Osteocyte (in vitro differentiated cells): ENCODE measurements around the gene MS4A15. TPM values are rescaled to one million over a fixed set of nuclear protein-coding genes. Genes with fewer than 3 reads are reported as not detected.

Experiments used
- DNase-seq: peaks from one replicate; pipeline ENCODE4 v3.0.0; 2021; ENCODE audit warnings: mixed read lengths; ENCODE audit not compliant: unreplicated experiment; ENCODE audit errors: extremely low spot score
- H3K27ac Mint-ChIP-seq: one replicate; pipeline ENCODE4 v1.8.0; 2021; ENCODE audit warnings: mild to moderate bottlenecking, mixed read lengths; ENCODE audit not compliant: unreplicated experiment
- H3K27me3 Mint-ChIP-seq: one replicate; pipeline ENCODE4 v1.8.0; 2021; ENCODE audit warnings: mixed read lengths; ENCODE audit not compliant: unreplicated experiment
- H3K36me3 Mint-ChIP-seq: one replicate; pipeline ENCODE4 v1.8.0; 2021; ENCODE audit warnings: mixed read lengths; ENCODE audit not compliant: unreplicated experiment
- H3K4me1 Mint-ChIP-seq: one replicate; pipeline ENCODE4 v1.8.0; 2021; ENCODE audit warnings: mixed read lengths; ENCODE audit not compliant: unreplicated experiment
- H3K4me3 Mint-ChIP-seq: one replicate; pipeline ENCODE4 v1.8.0; 2021; ENCODE audit warnings: mild to moderate bottlenecking, moderate library complexity, mixed read lengths; ENCODE audit not compliant: unreplicated experiment
- H3K9me3 Mint-ChIP-seq: one replicate; pipeline ENCODE4 v1.8.0; 2021; ENCODE audit warnings: mixed read lengths; ENCODE audit not compliant: unreplicated experiment
- CTCF ChIP-seq: fragments of 200-600 bp; sonication (generic); IDR thresholded peaks from 2 replicates; pipeline ENCODE4 v1.5.0; 2021; ENCODE audit warnings: antibody characterized with exemption, mild to moderate bottlenecking, moderate library complexity
- total RNA-seq: library from RNA; stranded (reverse); gene quantifications from 2 replicates; pipeline ENCODE4 v1.2.1, GENCODE V29; 2021

The MS4A15 gene
- total RNA-seq, 1 donor from 2014 or later = not detected

GRCh38 chr11:60810151-60810550 is 53.5 kb downstream of the MS4A15 start:
- TF ChIP-seq CTCF = no peak
- Mint-ChIP-seq H3K36me3 (no peaks in the 10 kb centered on the region), H3K9me3 (no peaks in the 10 kb centered on the region), H3K4me3 (no peak overlapping the region), H3K27ac (no peak overlapping the region), H3K4me1 (no peaks in the 10 kb centered on the region), H3K27me3 (peaks cover 20% of the 10 kb centered on the region)
- no peak for DNase-seq

DNA sequence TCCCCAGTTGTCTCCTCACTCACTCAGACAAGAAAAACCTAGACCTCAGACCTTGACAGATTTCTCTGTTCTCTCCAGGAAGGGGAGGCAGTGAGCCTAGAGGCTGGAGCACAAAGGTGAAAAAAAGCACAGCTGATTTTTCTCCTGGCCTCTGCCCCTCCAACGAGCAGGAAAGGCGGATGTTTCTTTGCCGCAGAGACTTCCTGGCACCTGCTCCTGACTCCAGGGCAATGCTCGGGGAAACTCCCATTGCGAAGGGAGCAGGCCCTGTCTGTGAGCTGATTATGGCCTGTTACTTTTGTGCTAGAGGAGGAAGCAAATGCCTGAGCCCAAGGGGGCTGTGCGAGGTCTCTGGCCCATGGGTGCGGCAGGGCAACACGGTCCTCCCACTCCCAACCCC is 53.9 kb downstream of the MS4A15 start:
- no peaks in the 10 kb centered on the region for H3K9me3 Mint-ChIP-seq
- no peak for DNase-seq
- H3K4me3 Mint-ChIP-seq = no peak overlapping the region
- no peak for TF ChIP-seq CTCF
- peaks cover 19% of the 10 kb centered on the region for H3K27me3 Mint-ChIP-seq
- no peak overlapping the region for H3K27ac Mint-ChIP-seq
- H3K4me1 Mint-ChIP-seq = no peaks in the 10 kb centered on the region
- no peaks in the 10 kb centered on the region for H3K36me3 Mint-ChIP-seq

- TF ChIP-seq CTCF = no peak
- no peak for DNase-seq
- H3K27ac Mint-ChIP-seq = no peak overlapping the region
- H3K4me1 Mint-ChIP-seq = no peaks in the 10 kb centered on the region
- no peaks in the 10 kb centered on the region for H3K9me3 Mint-ChIP-seq
- H3K4me3 Mint-ChIP-seq = no peak overlapping the region
- peaks cover 12% of the 10 kb centered on the region for H3K27me3 Mint-ChIP-seq
- H3K36me3 Mint-ChIP-seq = no peaks in the 10 kb centered on the region
Measured at GRCh38 chr11:60813324-60813723, 56.7 kb downstream of the MS4A15 start.

GRCh38 chr11:60814112-60814511 is 57.4 kb downstream of the MS4A15 start:
- TF ChIP-seq CTCF = no peak
- Mint-ChIP-seq H3K36me3 (no peaks in the 10 kb centered on the region), H3K27ac (no peak overlapping the region), H3K9me3 (no peaks in the 10 kb centered on the region), H3K27me3 (peaks cover 14% of the 10 kb centered on the region), H3K4me1 (no peaks in the 10 kb centered on the region), H3K4me3 (no peak overlapping the region)
- no peak for DNase-seq

GRCh38 chr11:60816590-60817157 is 60.0 kb downstream of the MS4A15 start:
- no peak for DNase-seq
- TF ChIP-seq CTCF = no peak
- H3K27ac Mint-ChIP-seq = no peak overlapping the region
- peaks cover 12% of the 10 kb centered on the region for H3K27me3 Mint-ChIP-seq
- no peak overlapping the region for H3K4me3 Mint-ChIP-seq
- H3K9me3 Mint-ChIP-seq = no peaks in the 10 kb centered on the region
- no peaks in the 10 kb centered on the region for H3K36me3 Mint-ChIP-seq
- H3K4me1 Mint-ChIP-seq = no peaks in the 10 kb centered on the region
